SU-DHL-6 (cell line): ENCODE measurements around the gene CLDN4.

Experiments
- EZH2phosphoT487 ChIP-seq: fragments of 200-600 bp; sonication (generic), shearing (Covaris generic); conservative IDR thresholded peaks from 2 replicates; pipeline ENCODE4 v1.6.1; 2018; ENCODE audit warnings: mild to moderate bottlenecking, antibody characterized with exemption, low read length, moderate library complexity, mixed read lengths
- TF ChIP-seq, protein P1 (sequence below): fragments of 200-600 bp; sonication (generic); IDR thresholded peaks from one replicate; pipeline ENCODE4 v1.5.1; 2017; ENCODE audit warnings: antibody characterized with exemption, mild to moderate bottlenecking, low read length, moderate library complexity; ENCODE audit not compliant: insufficient read depth, poor library complexity, severe bottlenecking

DNA sequence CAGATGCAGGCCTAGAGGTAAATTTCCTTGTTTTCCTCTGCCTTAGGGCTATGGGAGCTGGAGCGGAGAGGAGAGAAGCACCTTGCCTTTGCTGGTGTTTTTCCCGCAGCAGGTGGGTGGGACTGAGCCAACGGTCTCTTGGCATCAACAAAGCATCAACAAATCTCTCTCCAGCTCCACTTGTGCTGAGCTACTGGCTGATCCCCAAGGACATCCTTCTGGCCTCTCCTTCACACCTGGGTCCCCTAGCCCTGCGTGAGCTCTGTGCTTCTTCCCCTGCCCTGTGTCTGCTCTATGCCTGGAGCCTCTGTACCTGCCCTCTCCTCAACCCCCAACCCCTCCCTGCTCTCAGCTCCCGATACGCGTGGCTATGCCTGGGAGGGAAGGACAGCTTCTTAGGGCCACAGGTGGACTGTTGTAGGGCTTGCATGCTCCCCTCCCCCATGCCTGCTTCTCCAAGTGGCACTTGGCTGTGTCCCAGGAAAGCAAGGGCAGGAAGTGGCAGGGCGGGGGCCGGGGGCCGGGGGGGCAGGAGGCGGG is 3.2 kb upstream of the CLDN4 start:
- TF ChIP-seq, protein P1, sequence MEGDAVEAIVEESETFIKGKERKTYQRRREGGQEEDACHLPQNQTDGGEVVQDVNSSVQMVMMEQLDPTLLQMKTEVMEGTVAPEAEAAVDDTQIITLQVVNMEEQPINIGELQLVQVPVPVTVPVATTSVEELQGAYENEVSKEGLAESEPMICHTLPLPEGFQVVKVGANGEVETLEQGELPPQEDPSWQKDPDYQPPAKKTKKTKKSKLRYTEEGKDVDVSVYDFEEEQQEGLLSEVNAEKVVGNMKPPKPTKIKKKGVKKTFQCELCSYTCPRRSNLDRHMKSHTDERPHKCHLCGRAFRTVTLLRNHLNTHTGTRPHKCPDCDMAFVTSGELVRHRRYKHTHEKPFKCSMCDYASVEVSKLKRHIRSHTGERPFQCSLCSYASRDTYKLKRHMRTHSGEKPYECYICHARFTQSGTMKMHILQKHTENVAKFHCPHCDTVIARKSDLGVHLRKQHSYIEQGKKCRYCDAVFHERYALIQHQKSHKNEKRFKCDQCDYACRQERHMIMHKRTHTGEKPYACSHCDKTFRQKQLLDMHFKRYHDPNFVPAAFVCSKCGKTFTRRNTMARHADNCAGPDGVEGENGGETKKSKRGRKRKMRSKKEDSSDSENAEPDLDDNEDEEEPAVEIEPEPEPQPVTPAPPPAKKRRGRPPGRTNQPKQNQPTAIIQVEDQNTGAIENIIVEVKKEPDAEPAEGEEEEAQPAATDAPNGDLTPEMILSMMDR: no peak
- TF ChIP-seq EZH2phosphoT487: no peak
